Type B pancreatic cell (in vitro differentiated cells): ENCODE measurements around the gene WNK2. TPM values are rescaled to one million over a fixed set of nuclear protein-coding genes. Genes with fewer than 3 reads are reported as not detected.
"Not testable (repeated sequence)": the region's sequence is repeated elsewhere in the genome, so short reads cannot be mapped to it uniquely, and the experiment has no call there.

Experiments used
- DNase-seq: peaks from one replicate; pipeline ENCODE4 v3.0.0; 2021; ENCODE audit warnings: mixed read lengths; ENCODE audit not compliant: unreplicated experiment; ENCODE audit errors: extremely low spot score
- H3K27ac Mint-ChIP-seq: 2 replicates; pipeline ENCODE4 v1.8.0; 2021; ENCODE audit warnings: mild to moderate bottlenecking, mixed read lengths
- H3K27me3 Mint-ChIP-seq: 2 replicates; pipeline ENCODE4 v1.8.0; 2021; ENCODE audit warnings: mixed read lengths
- H3K36me3 Mint-ChIP-seq: 2 replicates; pipeline ENCODE4 v1.8.0; 2021; ENCODE audit warnings: mixed read lengths
- H3K4me1 Mint-ChIP-seq: one replicate; pipeline ENCODE4 v1.8.0; 2021; ENCODE audit warnings: mixed read lengths; ENCODE audit not compliant: unreplicated experiment
- H3K4me3 Mint-ChIP-seq: 2 replicates; pipeline ENCODE4 v1.8.0; 2021; ENCODE audit warnings: mild to moderate bottlenecking, mixed read lengths
- H3K9me3 Mint-ChIP-seq: 2 replicates; pipeline ENCODE4 v1.8.0; 2021; ENCODE audit warnings: mixed read lengths
- total RNA-seq: library from RNA; stranded (reverse); gene quantifications from 2 replicates; pipeline ENCODE4 v1.2.1, GENCODE V29; 2021; ENCODE audit warnings: low replicate concordance
- TF ChIP-seq, protein P1 (sequence below): fragments of 200-600 bp; sonication (generic); conservative IDR thresholded peaks from 2 replicates; pipeline ENCODE4 v1.5.0; 2021; ENCODE audit warnings: antibody characterized with exemption, mild to moderate bottlenecking

The WNK2 gene
- total RNA-seq, 1 donor from 2014 or later = 75.5 TPM

DNA sequence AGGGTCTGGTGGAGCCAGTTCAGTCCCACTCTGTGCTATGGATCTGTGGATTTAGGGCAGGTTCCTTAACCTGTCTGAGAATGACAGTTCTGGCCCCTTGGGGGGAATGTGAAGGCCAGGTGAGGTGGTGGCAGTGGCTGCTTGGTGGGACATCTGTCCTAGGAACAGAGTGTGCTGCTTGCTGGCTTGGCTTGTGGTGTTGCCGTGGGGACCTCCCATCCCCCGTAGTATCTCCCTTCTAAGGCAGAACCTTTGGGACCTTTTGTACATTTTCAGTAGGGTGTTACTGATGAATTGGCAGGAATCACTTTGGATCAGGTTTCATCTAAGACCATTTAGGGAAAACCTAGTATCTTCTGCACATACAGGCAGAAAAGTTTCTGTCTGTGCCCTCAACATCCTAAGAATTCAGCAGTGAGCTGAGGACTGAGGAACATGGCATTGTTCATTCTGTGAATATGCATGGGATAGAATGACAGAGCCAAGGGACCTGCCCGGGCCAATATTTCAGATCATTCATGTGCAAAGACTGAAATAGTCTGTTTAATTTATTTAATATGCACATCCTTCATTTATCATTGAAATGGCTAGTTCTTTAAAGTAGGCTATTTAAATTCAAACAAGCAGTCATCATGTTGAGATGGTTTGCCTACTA lies 64.6 kb downstream of the WNK2 start:
- no peaks in the 10 kb centered on the region for H3K9me3 Mint-ChIP-seq
- no peak overlapping the region for H3K4me3 Mint-ChIP-seq
- TF ChIP-seq, protein P1, sequence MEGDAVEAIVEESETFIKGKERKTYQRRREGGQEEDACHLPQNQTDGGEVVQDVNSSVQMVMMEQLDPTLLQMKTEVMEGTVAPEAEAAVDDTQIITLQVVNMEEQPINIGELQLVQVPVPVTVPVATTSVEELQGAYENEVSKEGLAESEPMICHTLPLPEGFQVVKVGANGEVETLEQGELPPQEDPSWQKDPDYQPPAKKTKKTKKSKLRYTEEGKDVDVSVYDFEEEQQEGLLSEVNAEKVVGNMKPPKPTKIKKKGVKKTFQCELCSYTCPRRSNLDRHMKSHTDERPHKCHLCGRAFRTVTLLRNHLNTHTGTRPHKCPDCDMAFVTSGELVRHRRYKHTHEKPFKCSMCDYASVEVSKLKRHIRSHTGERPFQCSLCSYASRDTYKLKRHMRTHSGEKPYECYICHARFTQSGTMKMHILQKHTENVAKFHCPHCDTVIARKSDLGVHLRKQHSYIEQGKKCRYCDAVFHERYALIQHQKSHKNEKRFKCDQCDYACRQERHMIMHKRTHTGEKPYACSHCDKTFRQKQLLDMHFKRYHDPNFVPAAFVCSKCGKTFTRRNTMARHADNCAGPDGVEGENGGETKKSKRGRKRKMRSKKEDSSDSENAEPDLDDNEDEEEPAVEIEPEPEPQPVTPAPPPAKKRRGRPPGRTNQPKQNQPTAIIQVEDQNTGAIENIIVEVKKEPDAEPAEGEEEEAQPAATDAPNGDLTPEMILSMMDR = no peak
- no peaks in the 10 kb centered on the region for H3K27me3 Mint-ChIP-seq
- no peak overlapping the region for H3K27ac Mint-ChIP-seq
- peaks cover 7% of the 10 kb centered on the region for H3K36me3 Mint-ChIP-seq
- DNase-seq = no peak
- H3K4me1 Mint-ChIP-seq = peaks cover 9% of the 10 kb centered on the region

DNA sequence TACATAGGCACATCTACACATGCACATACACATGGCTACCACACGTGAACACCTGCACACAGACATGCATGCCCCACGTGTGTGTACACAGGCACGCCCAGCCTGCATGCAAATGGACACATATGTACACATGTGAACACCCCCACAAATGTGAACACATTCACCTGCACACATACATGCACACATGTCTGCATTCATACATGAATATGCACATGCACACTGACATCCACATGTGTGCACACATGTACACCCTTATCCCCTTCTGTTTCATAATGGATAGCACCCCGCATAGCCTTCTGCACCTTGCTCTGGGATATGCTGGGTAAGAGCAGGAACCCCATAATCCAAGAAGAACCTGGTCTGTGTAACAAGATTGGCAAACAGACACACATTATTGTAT lies 66.2 kb downstream of the WNK2 start:
- Mint-ChIP-seq H3K9me3 (no peaks in the 10 kb centered on the region), H3K4me1 (peaks cover 5% of the 10 kb centered on the region), H3K4me3 (no peak overlapping the region), H3K27me3 (no peaks in the 10 kb centered on the region), H3K27ac (no peak overlapping the region), H3K36me3 (peaks cover 4% of the 10 kb centered on the region)
- no peak for DNase-seq
- TF ChIP-seq, protein P1 = no peak

DNA sequence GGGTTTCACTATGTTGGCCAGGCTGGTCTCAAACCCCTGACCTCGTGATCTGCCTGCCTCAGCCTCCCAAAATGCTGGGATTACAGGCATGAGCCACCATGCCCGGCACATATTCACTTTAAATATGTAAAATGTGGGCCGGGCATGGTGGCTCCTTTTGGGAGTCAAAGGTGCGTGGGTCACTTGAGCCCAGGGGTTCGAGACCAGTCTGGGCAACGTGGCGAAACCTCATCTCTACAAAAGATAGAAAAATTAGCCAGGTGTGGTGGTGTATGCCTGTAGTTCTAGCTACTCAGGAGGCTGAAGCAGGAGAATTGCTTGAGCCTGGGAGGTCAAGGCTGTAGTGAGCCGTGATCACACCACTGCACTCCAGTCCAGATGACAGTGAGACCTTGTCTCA lies 67.4 kb downstream of the WNK2 start:
- H3K27ac Mint-ChIP-seq, H3K9me3 Mint-ChIP-seq, H3K27me3 Mint-ChIP-seq, H3K4me3 Mint-ChIP-seq, H3K4me1 Mint-ChIP-seq, DNase-seq, H3K36me3 Mint-ChIP-seq: not testable (repeated sequence)

DNA sequence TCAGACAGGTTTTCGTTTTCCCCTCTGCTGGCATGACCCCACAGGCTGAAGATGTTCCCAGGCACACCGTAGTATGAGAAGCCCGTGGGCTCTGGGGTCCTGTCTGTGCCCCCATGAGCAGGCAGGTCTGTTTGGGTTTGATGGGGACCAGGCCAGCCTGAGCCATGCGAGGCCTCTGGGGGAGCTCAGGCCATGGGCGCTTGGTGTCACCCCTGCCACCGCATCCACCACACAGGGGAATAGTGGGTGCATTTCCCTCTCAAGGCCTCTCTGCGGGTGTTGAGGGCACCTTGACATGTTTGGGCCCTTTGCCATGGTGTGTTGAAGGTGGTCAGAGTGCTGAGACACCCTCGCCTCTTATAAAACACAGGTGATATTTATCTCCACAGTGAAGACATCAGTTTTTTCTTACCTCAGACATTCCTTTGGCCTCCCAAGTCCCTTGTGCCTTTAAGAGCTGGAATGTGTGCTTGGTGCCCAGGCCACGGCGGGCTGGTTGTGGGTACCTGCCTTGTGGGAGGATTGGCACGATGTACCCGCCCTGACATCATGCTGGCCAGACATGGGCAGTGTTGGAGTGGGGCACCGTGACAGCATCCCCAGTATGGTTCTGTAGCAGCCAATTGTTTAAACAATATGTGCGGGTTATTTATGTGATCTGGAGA lies 68.3 kb downstream of the WNK2 start:
- H3K36me3 Mint-ChIP-seq = peaks cover 6% of the 10 kb centered on the region
- H3K27me3 Mint-ChIP-seq = no peaks in the 10 kb centered on the region
- TF ChIP-seq, protein P1 = no peak
- DNase-seq = no peak
- H3K9me3 Mint-ChIP-seq = no peaks in the 10 kb centered on the region
- H3K4me1 Mint-ChIP-seq = no peaks in the 10 kb centered on the region
- H3K4me3 Mint-ChIP-seq = no peak overlapping the region
- H3K27ac Mint-ChIP-seq = no peak overlapping the region

DNA sequence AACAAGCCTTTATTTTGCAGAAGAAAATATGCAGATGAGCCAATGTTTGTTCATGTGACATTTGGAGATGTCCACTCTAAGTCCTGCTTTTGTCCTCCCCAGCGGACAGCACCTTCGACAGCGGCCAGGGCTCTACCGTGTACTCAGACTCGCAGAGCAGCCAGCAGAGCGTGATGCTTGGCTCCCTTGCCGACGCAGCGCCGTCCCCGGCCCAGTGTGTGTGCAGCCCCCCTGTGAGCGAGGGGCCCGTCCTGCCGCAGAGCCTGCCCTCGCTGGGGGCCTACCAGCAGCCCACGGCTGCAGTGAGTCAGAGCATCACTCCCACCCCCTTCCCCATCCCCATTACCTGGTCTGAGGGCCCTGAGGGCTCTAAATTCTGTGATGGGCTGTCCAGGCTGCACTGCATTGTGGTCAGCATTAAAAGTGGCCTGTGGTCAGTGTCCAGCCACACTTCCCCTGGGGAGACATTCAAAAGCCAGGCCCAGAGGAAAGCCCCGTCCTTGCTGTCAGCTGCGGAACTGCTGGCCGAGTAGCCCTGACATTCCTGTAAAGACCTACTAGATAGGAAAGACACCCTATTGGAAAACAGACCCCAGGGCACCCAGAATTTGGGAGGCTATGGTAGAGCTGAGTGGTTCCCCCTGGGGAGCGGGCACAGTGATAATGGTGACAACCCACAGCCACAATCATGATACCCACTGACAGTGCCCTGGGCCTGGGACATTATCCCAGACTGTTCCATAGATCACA lies 69.0 kb downstream of the WNK2 start:
- Mint-ChIP-seq H3K4me3 (no peak overlapping the region), H3K36me3 (peaks cover 6% of the 10 kb centered on the region), H3K27ac (no peak overlapping the region), H3K4me1 (no peaks in the 10 kb centered on the region), H3K27me3 (no peaks in the 10 kb centered on the region), H3K9me3 (no peaks in the 10 kb centered on the region)
- TF ChIP-seq, protein P1 = no peak
- DNase-seq = no peak

DNA sequence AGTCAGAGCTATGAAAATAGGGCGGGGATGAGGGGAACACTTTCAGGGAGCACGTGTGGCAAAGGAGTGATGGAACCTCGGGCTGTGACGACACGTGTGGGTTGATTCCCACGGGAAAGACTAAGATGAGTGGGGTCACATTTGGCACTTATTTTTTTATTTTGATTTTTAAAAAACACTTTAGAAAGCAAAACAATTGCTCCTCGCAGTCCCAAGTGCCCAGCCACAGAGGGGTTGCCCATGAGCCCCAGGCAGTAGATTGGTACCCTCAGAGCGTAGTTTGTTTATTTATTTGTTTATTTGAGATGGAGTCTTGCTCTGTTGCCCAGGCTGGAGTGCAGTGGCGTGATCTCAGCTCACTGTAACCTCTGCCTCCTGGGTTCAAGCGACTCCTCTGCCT lies 69.7 kb downstream of the WNK2 start:
- Mint-ChIP-seq H3K4me3 (no peak overlapping the region), H3K9me3 (no peaks in the 10 kb centered on the region), H3K27ac (no peak overlapping the region), H3K36me3 (peaks cover 6% of the 10 kb centered on the region), H3K4me1 (no peaks in the 10 kb centered on the region), H3K27me3 (no peaks in the 10 kb centered on the region)
- TF ChIP-seq, protein P1 = no peak
- DNase-seq = no peak
